GM12878 (cell line): Measurements from ENCODE around the gene TP73. TPM values are rescaled to one million over a fixed set of nuclear protein-coding genes. Genes with fewer than 3 reads are reported as not detected.

ENCODE experiments used
- ATAC-seq: fragments of 200-7000 bp; cut with Tn5 transposase; 3 replicates; pipeline ENCODE4 v1.9.1; 2020; ENCODE audit warnings: mild to moderate bottlenecking, moderate library complexity
- BruUV-seq: library from RNA; stranded (reverse); fragments of 400-500 nt; replicated peaks from 2 replicates; lab custom pipeline; 2021; lab: Mats Ljungman, UMichigan
- CTCF ChIA-PET: fragments of 300-600 bp; sonication (Branson Sonifier 250); formaldehyde crosslinking; extraction: SDS; loops from one replicate; lab custom pipeline; 2021; ENCODE audit warnings: inconsistent platforms; lab: Yijun Ruan, JAX
- POLR2A ChIA-PET: fragments of 350-600 bp; formaldehyde crosslinking; extraction: SDS; loops from one replicate; lab custom pipeline; 2021; ENCODE audit warnings: inconsistent platforms; lab: Charles Lee
- RAD21 ChIA-PET: fragments of 300-600 bp; sonication (Branson Sonifier 250); formaldehyde crosslinking; loops from one replicate; lab custom pipeline; 2023; ENCODE audit warnings: antibody characterized with exemption; ENCODE audit not compliant: unreplicated experiment; lab: Charles Lee
- SMC1A ChIA-PET: fragments of 300-600 bp; sonication (Branson Sonifier 250); formaldehyde crosslinking; loops from one replicate; lab custom pipeline; 2023; ENCODE audit not compliant: unreplicated experiment, uncharacterized antibody; lab: Charles Lee
- DNase-seq: peaks from one replicate; pipeline ENCODE4 v3.0.0-alpha.2; 2011; ENCODE audit warnings: low read depth, low spot score
- FAIRE-seq: peaks from 3 replicates; lab custom pipeline; 2011; peaks lifted over from hg19 to GRCh38; lab: Jason Lieb, UNC
- H2AFZ ChIP-seq: 2 replicates; pipeline ENCODE4 v1.6.0; 2011; ENCODE audit warnings: low read depth, low read length, control low read depth; ENCODE audit not compliant: control insufficient read depth
- H3K27ac ChIP-seq: 2 replicates; pipeline ENCODE4 v1.5.1; 2011; ENCODE audit warnings: control low read depth; ENCODE audit not compliant: control insufficient read depth, insufficient read depth
- H3K27me3 ChIP-seq, 2 experiments: replicated peaks in 1 of 2; 2 replicates each; pipeline versions ENCODE4 v1.6.0 to v1.6.1; 2011; ENCODE audit warnings: low read length in 1 of 2; ENCODE audit not compliant: control insufficient read depth in 2 of 2, insufficient read depth in 2 of 2
- H3K36me3 ChIP-seq, 2 experiments: 2 replicates each; pipeline ENCODE4 v1.5.1; 2011; ENCODE audit warnings: low read length in 1 of 2; ENCODE audit not compliant: control insufficient read depth in 2 of 2, insufficient read depth in 2 of 2
- H3K4me1 ChIP-seq: 2 replicates; pipeline ENCODE4 v1.6.1; 2011; ENCODE audit warnings: mild to moderate bottlenecking, low read length, moderate library complexity, mixed read lengths; ENCODE audit not compliant: control insufficient read depth, insufficient read depth
- H3K4me2 ChIP-seq: 2 replicates; pipeline ENCODE4 v1.6.0; 2011; ENCODE audit warnings: control low read depth; ENCODE audit not compliant: control insufficient read depth, insufficient read depth
- H3K4me3 ChIP-seq: fragments of 200-600 bp; sonication (generic); 2 replicates; pipeline ENCODE4 v1.5.1; 2016
- H3K79me2 ChIP-seq: 2 replicates; pipeline ENCODE4 v1.6.0; 2011; ENCODE audit warnings: low read length; ENCODE audit not compliant: control insufficient read depth, insufficient read depth
- H3K9ac ChIP-seq: 2 replicates; pipeline ENCODE4 v1.8.0; 2011; ENCODE audit warnings: low read length, control low read depth, mixed read lengths; ENCODE audit not compliant: control insufficient read depth, insufficient read depth
- H3K9me3 ChIP-seq: replicated peaks from 3 replicates; pipeline ENCODE4 v1.5.1; 2011; ENCODE audit warnings: mild to moderate bottlenecking, low read length; ENCODE audit not compliant: control insufficient read depth, insufficient read depth
- H4K20me1 ChIP-seq: 2 replicates; pipeline ENCODE4 v1.6.0; 2011; ENCODE audit not compliant: control insufficient read depth, insufficient read depth
- BHLHE40 ChIP-seq, 2 experiments: fragments of 450-650 bp in 1 of 2; IDR thresholded peaks; 2 replicates each; pipeline ENCODE4 v1.6.1; 2011 to 2017; ENCODE audit warnings: low read depth in 2 of 2, borderline replicate concordance in 1 of 2, improper control_type of control experiment in 1 of 2, low read length in 1 of 2, mild to moderate bottlenecking in 1 of 2
- CBX3 ChIP-seq: fragments of 200-600 bp; sonication (generic); IDR thresholded peaks from 2 replicates; pipeline ENCODE4 v1.6.1; 2016; ENCODE audit warnings: low read depth, borderline replicate concordance
- CHD4 ChIP-seq: fragments of 200-600 bp; sonication (generic); IDR thresholded peaks from 2 replicates; pipeline ENCODE4 v1.6.1; 2016; ENCODE audit warnings: mild to moderate bottlenecking
- CREM ChIP-seq: IDR thresholded peaks from 2 replicates; pipeline ENCODE4 v1.6.1; 2014; ENCODE audit warnings: antibody characterized with exemption, low read depth
- EED ChIP-seq: sonication (generic); IDR thresholded peaks from 2 replicates; pipeline ENCODE4 v1.6.1; 2016; ENCODE audit warnings: antibody characterized with exemption, low read depth
- ESRRA ChIP-seq: IDR thresholded peaks from 2 replicates; pipeline ENCODE4 v1.6.1; 2012; ENCODE audit warnings: mild to moderate bottlenecking, low read length, improper control_type of control experiment
- ETV6 ChIP-seq, 2 experiments: fragments of 450-650 bp in 1 of 2; IDR thresholded peaks in 1 of 2; conservative IDR thresholded peaks in 1 of 2; 2 replicates each; pipeline ENCODE4 v1.6.1; 2014; ENCODE audit warnings: antibody characterized with exemption in 1 of 2, borderline replicate concordance in 1 of 2, low read depth in 1 of 2, mild to moderate bottlenecking in 1 of 2, moderate library complexity in 1 of 2
- FOS ChIP-seq: IDR thresholded peaks from 3 replicates; pipeline ENCODE4 v1.6.1; 2011; ENCODE audit warnings: borderline replicate concordance; ENCODE audit not compliant: insufficient read length; ENCODE audit errors: extremely low read depth
- GATAD2B ChIP-seq: fragments of 450-650 bp; conservative IDR thresholded peaks from 2 replicates; pipeline ENCODE4 v1.6.1; 2017; ENCODE audit warnings: low read depth, mild to moderate bottlenecking, moderate library complexity
- KLF5 ChIP-seq: fragments of 450-650 bp; IDR thresholded peaks from 2 replicates; pipeline ENCODE4 v1.6.1; 2014; ENCODE audit warnings: mild to moderate bottlenecking; ENCODE audit not compliant: partially characterized antibody
- MAX ChIP-seq: IDR thresholded peaks from 2 replicates; pipeline ENCODE4 v1.6.1; 2012; ENCODE audit warnings: low read depth, low read length, improper control_type of control experiment
- PRDM15 ChIP-seq: fragments of 450-650 bp; formaldehyde crosslinking; IDR thresholded peaks from 2 replicates; pipeline ENCODE4 v1.4.0; 2020; ENCODE audit warnings: mild to moderate bottlenecking, moderate library complexity
- RAD21 ChIP-seq: IDR thresholded peaks from 2 replicates; pipeline ENCODE4 v1.6.1; 2011; ENCODE audit warnings: mild to moderate bottlenecking, low read depth, low read length, moderate library complexity; ENCODE audit not compliant: insufficient read depth
- SIN3A ChIP-seq: IDR thresholded peaks from 2 replicates; pipeline ENCODE4 v1.6.1; 2012; ENCODE audit warnings: low read depth, low read length, improper control_type of control experiment
- SKIL ChIP-seq: fragments of 450-650 bp; IDR thresholded peaks from 2 replicates; pipeline ENCODE4 v1.6.1; 2017; ENCODE audit warnings: mild to moderate bottlenecking, low read depth, inconsistent platforms; ENCODE audit not compliant: poor library complexity, severe bottlenecking
- SUPT20H ChIP-seq: IDR thresholded peaks from 2 replicates; pipeline ENCODE4 v1.6.1; 2011; ENCODE audit warnings: low read depth, mild to moderate bottlenecking, low read length, moderate library complexity, borderline replicate concordance; ENCODE audit not compliant: control insufficient read depth
- TBL1XR1 ChIP-seq: IDR thresholded peaks from 2 replicates; pipeline ENCODE4 v1.6.1; 2012; ENCODE audit warnings: low read depth, low read length, improper control_type of control experiment
- WGBS: methylation state at CpG from one replicate; pipeline ENCODE4 v1.1.6; 2016; ENCODE audit warnings: low lambda C conversion rate; ENCODE audit not compliant: insufficient replicate concordance, insufficient coverage; ENCODE audit errors: missing lambda C conversion rate; 5-methylcytosine and 5-hydroxymethylcytosine counted together
- in situ Hi-C: fragments of 300-500 bp; cut with MboI; formaldehyde crosslinking; loops from 9 replicates; pipeline ENCODE4 v1.14.3; 2018; ENCODE audit warnings: mixed read lengths
- intact Hi-C: fragments of 100-400 bp; cut with micrococcal nuclease; formaldehyde crosslinking; loops from one replicate; pipeline ENCODE4 v1.14.2; 2022; ENCODE audit not compliant: unreplicated experiment
- polyA plus RNA-seq, 11 experiments: library from polyadenylated mRNA; depleted of rRNA in 4 of 11; unstranded in 6 of 11; stranded (reverse) in 5 of 11; fragments of >200 nt; fragmentation: Nextera tagmentation in 4 of 11; fragmentation: Illumina TruSeq in 1 of 11; extraction: Ambion mirVana in 4 of 11; extraction: Trizol in 1 of 11; gene quantifications; 1 replicate in 1 of 11; 2 replicates in 10 of 11; pipeline versions ENCODE4 v1.2.1 to v1.2.3, GENCODE V29; 2011 to 2016; ENCODE audit warnings: inconsistent platforms in 2 of 11, missing spikeins in 2 of 11, low read depth in 1 of 11
- total RNA-seq, 4 experiments: library from RNA; depleted of rRNA in 3 of 4; stranded (reverse); fragments of >200 nt in 3 of 4; fragmentation: Illumina TruSeq in 1 of 4; extraction: Trizol in 1 of 4; gene quantifications; 2 replicates each; pipeline versions ENCODE4 v1.2.1 to v1.2.3, GENCODE V29; 2013 to 2021

Gene TP73
- total and polyA plus RNA-seq, 10 of the 15 experiments (the other 5 are each of a cell fraction or from before 2014, with no cell fraction given): 0.08 to 54.2 (median 14.9) TPM

GRCh38 chr1:3714814-3715213 is 62.5 kb downstream of the TP73 start (continued):
- TF ChIP-seq ETV6 (conservative IDR thresholded peaks at IDR 0.05 in 1 of 2, IDR thresholded peaks at IDR 0.05 in 1 of 2; ENCODE audit: borderline replicate concordance in 1 of 2, low read depth in 1 of 2) (no peak), SIN3A (no peak), CBX3 (no peak), TBL1XR1 (no peak)

DNA sequence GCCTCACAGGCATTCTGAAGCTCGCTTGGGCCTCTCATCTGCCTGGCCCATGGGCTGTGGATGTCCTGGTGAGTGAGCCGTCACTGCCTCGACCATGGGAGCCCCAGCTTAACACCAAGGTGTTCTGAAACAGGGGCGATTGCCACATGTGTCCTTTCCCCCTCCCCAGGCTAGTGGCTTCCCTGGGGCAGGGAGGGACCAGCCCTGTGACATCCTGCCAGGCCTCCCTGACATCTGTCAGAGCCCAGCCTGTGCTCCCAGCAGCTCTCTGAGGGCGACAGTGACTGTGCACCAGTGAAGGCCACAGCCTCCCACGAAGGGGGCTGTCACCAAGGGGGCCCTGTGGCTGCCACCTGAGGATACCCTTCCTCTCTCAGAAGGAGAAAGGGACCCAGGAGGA is 64.0 kb downstream of the TP73 start:
- DNase-seq (no peak), ATAC-seq (no peak), FAIRE-seq (no peak)
- Histone ChIP-seq H3K79me2 (no peaks in the 10 kb centered on the region), H3K4me3 (no peak overlapping the region), H3K36me3 (peaks cover 0 to 3% of the 10 kb centered on the region in 2 experiments; a peak in 2 of 4 replicates), H3K4me1 (peaks cover 6% of the 10 kb centered on the region; the same call in 1 of the 2 replicates), H3K27ac (no peak overlapping the region), H3K4me2 (no peak overlapping the region), H4K20me1 (no peaks in the 10 kb centered on the region), H3K9ac (no peak overlapping the region), H3K27me3 (no peaks in the 10 kb centered on the region), H2AFZ (no peak overlapping the region), H3K9me3 (no peaks in the 10 kb centered on the region)
- ChIA-PET SMC1A (interaction anchor here (0.6 kb wide), 1 partner anchor 66 kb away, joined by 3 read pairs; the partner anchor contains the start of gene WRAP73), POLR2A (no interaction called here), RAD21 (no interaction called here), CTCF (no interaction called here)
- no TSS peak for BruUV-seq
- intact Hi-C loops (no loop called here), in situ Hi-C loops (no loop called here)
- 31% methylated on average over 6 of the region's 6 CpGs for WGBS
- TF ChIP-seq SUPT20H (no peak), GATAD2B (no peak), RAD21 (no peak), ESRRA (no peak), EED (no peak), FOS (no peak), CHD4 (no peak), SKIL (no peak), MAX (no peak), BHLHE40 (IDR thresholded peaks at IDR 0.05; ENCODE audit: borderline replicate concordance in 1 of 2, low read depth in 2 of 2, low read length in 1 of 2) (no peak), CREM (no peak), KLF5 (no peak), PRDM15 (CRISPR knock-in tag) (no peak)
